ENCODE data around the gene CREB3. TPM values are rescaled to one million over a fixed set of nuclear protein-coding genes. Genes with fewer than 3 reads are reported as not detected.

Gene CREB3
- total and polyA plus RNA-seq, 4 donors = 39.5 to 62.0 (median 48.7) TPM

GRCh38 chr9:35726931-35727330, 5.5 kb upstream of the CREB3 start:
- peaks cover 10 to 12% of the 10 kb centered on the region in 2 donors for H3K36me3 ChIP-seq (ENCODE audit: control insufficient read depth in 1 of 2, insufficient read depth in 2 of 2, low read length in 1 of 2)
- WGBS, 2 donors = 0 to 2% methylated on average over 3 of the region's 3 CpGs
- no peaks in the 10 kb centered on the region for H3K9me3 ChIP-seq (ENCODE audit: control insufficient read depth, low read length)
- peak overlapping the region in 1 of 2 donors; percentile 18 for H3K4me3 ChIP-seq (ENCODE audit: low read length in 2 of 2)
- intact Hi-C loops (cut with DNase I) = loop anchor here in 1 of 2 donors (2.0 kb wide), 1 partner anchor 28 kb away; no protein-coding TSS in a partner anchor
- H3K27ac ChIP-seq (ENCODE audit: low read depth in 1 of 2, low read length in 2 of 2) = peak overlapping the region; percentile 77 to 92
- no peaks in the 10 kb centered on the region for H3K27me3 ChIP-seq (ENCODE audit: control insufficient read depth in 1 of 2, insufficient read depth in 2 of 2, low read length in 1 of 2)
- ATAC-seq (ENCODE audit: low FRiP score) (peak; percentile 60), DNase-seq (peak; percentile 81 to 88)
- peaks cover 0 to 2% of the 10 kb centered on the region in 2 donors for H3K4me1 ChIP-seq (ENCODE audit: control insufficient read depth in 1 of 2, insufficient read depth in 2 of 2, low read length in 2 of 2)

- intact Hi-C loops (cut with DNase I) = loop anchor here (1.0 to 2.0 kb wide), 4 partner anchors 29 to 68 kb away; no protein-coding TSS in a partner anchor
- Histone ChIP-seq H3K27me3 (ENCODE audit: control insufficient read depth in 1 of 2, insufficient read depth in 2 of 2, low read length in 1 of 2) (no peaks in the 10 kb centered on the region), H3K4me3 (ENCODE audit: low read length in 2 of 2) (peak overlapping the region; percentile 2 to 18), H3K4me1 (ENCODE audit: control insufficient read depth in 1 of 2, insufficient read depth in 2 of 2, low read length in 2 of 2) (peaks cover 0 to 2% of the 10 kb centered on the region in 2 donors), H3K27ac (ENCODE audit: low read depth in 1 of 2, low read length in 2 of 2) (peak overlapping the region; percentile 77 to 92), H3K36me3 (ENCODE audit: control insufficient read depth in 1 of 2, insufficient read depth in 2 of 2, low read length in 1 of 2) (peaks cover 10% of the 10 kb centered on the region in 2 donors), H3K9me3 (ENCODE audit: control insufficient read depth, low read length) (no peaks in the 10 kb centered on the region)
- DNase-seq (peak in 1 of 2 donors; percentile 46), ATAC-seq (ENCODE audit: low FRiP score) (no peak)
- WGBS, 2 donors = 2% methylated on average over 5 of the region's 5 CpGs
Observed at GRCh38 chr9:35727676-35728040, 4.8 kb upstream of the CREB3 start.

GRCh38 chr9:35728041-35728971, 4.2 kb upstream of the CREB3 start:
- Histone ChIP-seq H3K27me3 (ENCODE audit: control insufficient read depth in 1 of 2, insufficient read depth in 2 of 2, low read length in 1 of 2) (no peaks in the 10 kb centered on the region), H3K4me3 (ENCODE audit: low read length in 2 of 2) (peak overlapping the region in 1 of 2 donors; percentile 49), H3K27ac (ENCODE audit: low read depth in 1 of 2, low read length in 2 of 2) (peak overlapping the region; percentile 89 to 92), H3K36me3 (ENCODE audit: control insufficient read depth in 1 of 2, insufficient read depth in 2 of 2, low read length in 1 of 2) (peaks cover 10% of the 10 kb centered on the region in 2 donors), H3K9me3 (ENCODE audit: control insufficient read depth, low read length) (no peaks in the 10 kb centered on the region), H3K4me1 (ENCODE audit: control insufficient read depth in 1 of 2, insufficient read depth in 2 of 2, low read length in 2 of 2) (peaks cover 0 to 2% of the 10 kb centered on the region in 2 donors)
- intact Hi-C loops (cut with DNase I) = loop anchor here (1.0 to 2.0 kb wide), 3 partner anchors 38 to 69 kb away; no protein-coding TSS in a partner anchor
- DNase-seq = peak; percentile 92
- ATAC-seq (ENCODE audit: low FRiP score) = peak; percentile 27
- 0 to 1% methylated on average over 10 of the region's 10 CpGs for WGBS, 2 donors

- peak overlapping the region; percentile 78 to 99 for H3K27ac ChIP-seq (ENCODE audit: low read depth in 1 of 2, low read length in 2 of 2)
- intact Hi-C loops (cut with DNase I) = loop anchor here (2.0 kb wide), 2 partner anchors 38 to 42 kb away; no protein-coding TSS in a partner anchor
- peaks cover 0 to 2% of the 10 kb centered on the region in 2 donors for H3K4me1 ChIP-seq (ENCODE audit: control insufficient read depth in 1 of 2, insufficient read depth in 2 of 2, low read length in 2 of 2)
- peaks cover 5 to 10% of the 10 kb centered on the region in 2 donors for H3K36me3 ChIP-seq (ENCODE audit: control insufficient read depth in 1 of 2, insufficient read depth in 2 of 2, low read length in 1 of 2)
- H3K27me3 ChIP-seq (ENCODE audit: control insufficient read depth in 1 of 2, insufficient read depth in 2 of 2, low read length in 1 of 2) = no peaks in the 10 kb centered on the region
- H3K9me3 ChIP-seq (ENCODE audit: control insufficient read depth, low read length) = no peaks in the 10 kb centered on the region
- no peak for ATAC-seq (ENCODE audit: low FRiP score)
- WGBS, 2 donors = 0 to 4% methylated on average over 3 of the region's 3 CpGs
- DNase-seq = peak in 1 of 2 donors; percentile 41
- H3K4me3 ChIP-seq (ENCODE audit: low read length in 2 of 2) = peak overlapping the region; percentile 28 to 48
Observed at GRCh38 chr9:35729101-35729500, 3.4 kb upstream of the CREB3 start.

GRCh38 chr9:35729700-35730485, 2.6 kb upstream of the CREB3 start:
- 2 to 3% methylated on average over 6 of the region's 6 CpGs for WGBS, 2 donors
- DNase-seq (peak; percentile 85 to 88), ATAC-seq (ENCODE audit: low FRiP score) (no peak)
- H3K4me1 ChIP-seq (ENCODE audit: control insufficient read depth in 1 of 2, insufficient read depth in 2 of 2, low read length in 2 of 2) = peaks cover 0 to 2% of the 10 kb centered on the region in 2 donors
- H3K9me3 ChIP-seq (ENCODE audit: control insufficient read depth, low read length) = no peaks in the 10 kb centered on the region
- H3K27me3 ChIP-seq (ENCODE audit: control insufficient read depth in 1 of 2, insufficient read depth in 2 of 2, low read length in 1 of 2) = no peaks in the 10 kb centered on the region
- intact Hi-C loops (cut with DNase I) = loop anchor here (2.0 kb wide), 3 partner anchors 39 to 71 kb away; partner anchors contain the start of genes CCDC107 (in 1 of the 2) and RMRP (in 1 of the 2)
- peaks cover 2% of the 10 kb centered on the region in 2 donors for H3K36me3 ChIP-seq (ENCODE audit: control insufficient read depth in 1 of 2, insufficient read depth in 2 of 2, low read length in 1 of 2)
- peak overlapping the region; percentile 89 to 98 for H3K27ac ChIP-seq (ENCODE audit: low read depth in 1 of 2, low read length in 2 of 2)
- H3K4me3 ChIP-seq (ENCODE audit: low read length in 2 of 2) = peak overlapping the region; percentile 48 to 97

- intact Hi-C loops (cut with DNase I) = loop anchor here in 1 of 2 donors (2.0 kb wide), 1 partner anchor 72 kb away; the partner anchor contains the start of genes CCDC107 and RMRP
- peaks cover 0 to 2% of the 10 kb centered on the region in 2 donors for H3K4me1 ChIP-seq (ENCODE audit: control insufficient read depth in 1 of 2, insufficient read depth in 2 of 2, low read length in 2 of 2)
- peak overlapping the region; percentile 89 to 98 for H3K27ac ChIP-seq (ENCODE audit: low read depth in 1 of 2, low read length in 2 of 2)
- WGBS, 2 donors = 32 to 33% methylated on average over 2 of the region's 2 CpGs
- H3K9me3 ChIP-seq (ENCODE audit: control insufficient read depth, low read length) = no peaks in the 10 kb centered on the region
- ATAC-seq (ENCODE audit: low FRiP score) (no peak), DNase-seq (no peak)
- H3K4me3 ChIP-seq (ENCODE audit: low read length in 2 of 2) = peak overlapping the region; percentile 48 to 97
- H3K36me3 ChIP-seq (ENCODE audit: control insufficient read depth in 1 of 2, insufficient read depth in 2 of 2, low read length in 1 of 2) = no peaks in the 10 kb centered on the region
- H3K27me3 ChIP-seq (ENCODE audit: control insufficient read depth in 1 of 2, insufficient read depth in 2 of 2, low read length in 1 of 2) = no peaks in the 10 kb centered on the region
Observed at GRCh38 chr9:35730486-35730854, 2.0 kb upstream of the CREB3 start.

- no peaks in the 10 kb centered on the region for H3K4me1 ChIP-seq (ENCODE audit: control insufficient read depth in 1 of 2, insufficient read depth in 2 of 2, low read length in 2 of 2)
- no peaks in the 10 kb centered on the region for H3K27me3 ChIP-seq (ENCODE audit: control insufficient read depth in 1 of 2, insufficient read depth in 2 of 2, low read length in 1 of 2)
- DNase-seq (no peak), ATAC-seq (ENCODE audit: low FRiP score) (no peak)
- no peaks in the 10 kb centered on the region for H3K9me3 ChIP-seq (ENCODE audit: control insufficient read depth, low read length)
- H3K36me3 ChIP-seq (ENCODE audit: control insufficient read depth in 1 of 2, insufficient read depth in 2 of 2, low read length in 1 of 2) = peaks cover 0 to 4% of the 10 kb centered on the region in 2 donors
- H3K4me3 ChIP-seq (ENCODE audit: low read length in 2 of 2) = peak overlapping the region; percentile 48 to 97
- intact Hi-C loops (cut with DNase I) = loop anchor here (2.0 kb wide), 2 partner anchors 73 to 127 kb away; partner anchors contain the start of genes CCDC107 (in 1 of the 2), RMRP (in 1 of the 2) and TESK1 (in 1 of the 2)
- H3K27ac ChIP-seq (ENCODE audit: low read depth in 1 of 2, low read length in 2 of 2) = peak overlapping the region; percentile 89 to 98
- 0 to 1% methylated on average over 27 to 47 of the region's 47 CpGs for WGBS, 2 donors
Observed at GRCh38 chr9:35731415-35732184, 866 bp upstream of the CREB3 start.

Data from aorta (tissue), 5 donors.